K562 (cell line): ENCODE data around the gene IRF5. TPM values are rescaled to one million over a fixed set of nuclear protein-coding genes. Genes with fewer than 3 reads are reported as not detected.

Experiments
- ATAC-seq: fragments of 200-7000 bp; cut with Tn5 transposase; 3 replicates; pipeline ENCODE4 v1.9.1; 2020; ENCODE audit warnings: moderate library complexity
- BruUV-seq: library from RNA; stranded (reverse); fragments of 400-500 nt; replicated peaks from 2 replicates; lab custom pipeline; 2021; lab: Mats Ljungman, UMichigan
- CTCF ChIA-PET: fragments of 300-600 bp; formaldehyde crosslinking; extraction: SDS; loops from one replicate; lab custom pipeline; 2021; ENCODE audit warnings: low intra/inter-chr PET ratio; lab: Yijun Ruan, JAX
- POLR2A ChIA-PET: fragments of 300-600, 350-650 bp; sonication (Branson Sonifier 250); formaldehyde crosslinking; extraction: SDS; loops from one replicate; lab custom pipeline; 2021; ENCODE audit warnings: antibody characterized with exemption, inconsistent platforms; lab: Yijun Ruan, JAX
- DNase-seq, 4 experiments: peaks; one replicate each; pipeline versions ENCODE4 v3.0.0 to v3.0.0-alpha.2; 2011 to 2018; ENCODE audit warnings: low spot score in 3 of 4, mixed read lengths in 3 of 4; ENCODE audit errors: extremely low read depth in 1 of 4
- FAIRE-seq: peaks from 2 replicates; lab custom pipeline; 2011; peaks lifted over from hg19 to GRCh38; lab: Jason Lieb, UNC
- H2AFZ ChIP-seq: 2 replicates; pipeline ENCODE4 v1.6.0; 2011; ENCODE audit warnings: low read depth, low read length, control low read depth, inconsistent platforms
- H3K27ac ChIP-seq: fragments of 200-600 bp; 3 replicates; pipeline ENCODE4 v1.8.0; 2011; ENCODE audit warnings: low read depth, mild to moderate bottlenecking, control low read depth, inconsistent platforms, low read length, moderate library complexity, mixed read lengths; ENCODE audit errors: extremely low read depth
- H3K27me3 ChIP-seq, 2 experiments: fragments of 300-600 bp in 1 of 2; 2 replicates in 1 of 2; 3 replicates in 1 of 2; pipeline versions ENCODE4 v1.6.0 to v1.8.0; 2011; ENCODE audit warnings: inconsistent platforms in 2 of 2, low read length in 2 of 2, mild to moderate bottlenecking in 1 of 2, mixed read lengths in 1 of 2, moderate library complexity in 1 of 2; ENCODE audit not compliant: control insufficient read depth in 2 of 2, insufficient read depth in 2 of 2
- H3K36me3 ChIP-seq: fragments of 300-600 bp; 3 replicates; pipeline ENCODE4 v1.8.0; 2011; ENCODE audit warnings: mild to moderate bottlenecking, low read length, inconsistent platforms; ENCODE audit not compliant: control insufficient read depth, insufficient read depth
- H3K4me1 ChIP-seq, 2 experiments: fragments of 200-600 bp in 1 of 2; replicated peaks in 1 of 2; 2 replicates in 1 of 2; 3 replicates in 1 of 2; pipeline versions ENCODE4 v1.5.1 to v1.8.0; 2011; ENCODE audit warnings: inconsistent platforms in 2 of 2, low read length in 2 of 2, mild to moderate bottlenecking in 1 of 2, mixed read lengths in 1 of 2, moderate library complexity in 1 of 2; ENCODE audit not compliant: control insufficient read depth in 2 of 2, insufficient read depth in 2 of 2
- H3K4me2 ChIP-seq: 2 replicates; pipeline ENCODE4 v1.6.1; 2011; ENCODE audit warnings: low read length, control low read depth, inconsistent platforms, mixed read lengths; ENCODE audit not compliant: insufficient read depth
- H3K4me3 ChIP-seq: fragments of 200-600 bp; sonication (generic), shearing (Covaris generic); 2 replicates; pipeline ENCODE4 v1.5.1; 2016; ENCODE audit warnings: control low read depth, inconsistent platforms
- H3K79me2 ChIP-seq: fragments of 200-600 bp; 3 replicates; pipeline ENCODE4 v1.8.0; 2011; ENCODE audit warnings: low read length, inconsistent platforms; ENCODE audit not compliant: control insufficient read depth, insufficient read depth
- H3K9ac ChIP-seq, 2 experiments: 2 replicates each; pipeline versions ENCODE4 v1.6.0 to v1.6.1; 2011; ENCODE audit warnings: low read depth in 2 of 2, low read length in 2 of 2, control low read depth in 1 of 2, inconsistent platforms in 1 of 2, mild to moderate bottlenecking in 1 of 2, mixed read lengths in 1 of 2; ENCODE audit not compliant: insufficient read depth in 1 of 2
- H3K9me1 ChIP-seq: one replicate; pipeline ENCODE4 v1.6.0; 2011; ENCODE audit warnings: inconsistent platforms, mild to moderate bottlenecking, low read length, moderate library complexity; ENCODE audit not compliant: control insufficient read depth, insufficient read depth
- H3K9me3 ChIP-seq: replicated peaks from 2 replicates; pipeline ENCODE4 v1.5.1; 2011; ENCODE audit warnings: low read depth, low read length, inconsistent platforms; ENCODE audit not compliant: control insufficient read depth, insufficient read depth
- H4K20me1 ChIP-seq: replicated peaks from 2 replicates; pipeline ENCODE4 v1.6.1; 2011; ENCODE audit warnings: low read length, inconsistent platforms, mixed read lengths; ENCODE audit not compliant: control insufficient read depth, insufficient read depth
- ARID3B ChIP-seq: fragments of 250-450 bp; sonication (Bioruptor Pico); IDR thresholded peaks from 2 replicates; pipeline ENCODE4 v1.4.0; 2020; ENCODE audit warnings: borderline replicate concordance
- CLOCK ChIP-seq: fragments of 250-450 bp; sonication (Bioruptor Pico); IDR thresholded peaks from 2 replicates; pipeline ENCODE4 v1.4.0; 2020; ENCODE audit warnings: mild to moderate bottlenecking, moderate library complexity, borderline replicate concordance
- DPF2 ChIP-seq: fragments of 450-650 bp; IDR thresholded peaks from 2 replicates; pipeline ENCODE4 v1.6.1; 2016
- EZH2 ChIP-seq: IDR thresholded peaks from 2 replicates; pipeline ENCODE4 v1.6.1; 2012; ENCODE audit warnings: low read depth, mild to moderate bottlenecking, inconsistent platforms, low read length, borderline replicate concordance
- HES1 ChIP-seq: fragments of 450-650 bp; IDR thresholded peaks from 2 replicates; pipeline ENCODE4 v1.6.1; 2016; ENCODE audit warnings: low read depth, mild to moderate bottlenecking, moderate library complexity
- NCOA4 ChIP-seq: fragments of 450-650 bp; IDR thresholded peaks from 2 replicates; pipeline ENCODE4 v1.6.1; 2018; ENCODE audit warnings: mild to moderate bottlenecking; ENCODE audit not compliant: partially characterized antibody
- PKNOX1 ChIP-seq: fragments of 450-650 bp; IDR thresholded peaks from 2 replicates; pipeline ENCODE4 v1.6.1; 2016
- SUPT5H ChIP-seq: fragments of 450-650 bp; IDR thresholded peaks from 2 replicates; pipeline ENCODE4 v1.6.1; 2016
- ZNF609 ChIP-seq: sonication (generic); formaldehyde crosslinking; IDR thresholded peaks from 2 replicates; pipeline ENCODE4 v1.8.1; 2023; ENCODE audit warnings: missing genetic modification reagents, mild to moderate bottlenecking, borderline replicate concordance
- WGBS: fragments of 100-300 bp; shearing (Covaris generic); methylation state at CpG from one replicate; pipeline ENCODE4 v1.1.6; 2016; ENCODE audit warnings: low coverage, mixed read lengths; ENCODE audit not compliant: insufficient coverage; ENCODE audit errors: missing lambda C conversion rate; 5-methylcytosine and 5-hydroxymethylcytosine counted together
- in situ Hi-C: fragments of 300-500 bp; cut with MboI; formaldehyde crosslinking; loops from 4 replicates; pipeline ENCODE4 v1.15.0; 2018; ENCODE audit warnings: inconsistent platforms, mixed read lengths
- intact Hi-C: fragments of 100-400 bp; cut with micrococcal nuclease; formaldehyde crosslinking; loops from 2 replicates; pipeline ENCODE4 v1.14.2; 2022
- polyA plus RNA-seq, 8 experiments: library from polyadenylated mRNA; depleted of rRNA in 4 of 8; stranded (reverse) in 5 of 8; unstranded in 3 of 8; fragments of >200 nt; fragmentation: Nextera tagmentation in 2 of 8; fragmentation: Illumina TruSeq in 1 of 8; extraction: Ambion mirVana in 2 of 8; extraction: Trizol in 1 of 8; gene quantifications; 2 replicates each; pipeline versions ENCODE4 v1.2.1 to v1.2.3, GENCODE V29; 2011 to 2014; ENCODE audit warnings: inconsistent platforms in 1 of 8, missing spikeins in 1 of 8
- total RNA-seq, 7 experiments: library from RNA; depleted of rRNA in 6 of 7; stranded (reverse); fragments of >200 nt in 6 of 7; fragmentation: Illumina TruSeq in 2 of 7; extraction: Trizol in 2 of 7; gene quantifications; 2 replicates each; pipeline versions ENCODE4 v1.2.1 to v1.2.3, GENCODE V29; 2011 to 2021; ENCODE audit warnings: low replicate concordance in 1 of 7

The IRF5 gene
- total and polyA plus RNA-seq, 9 of the 15 experiments (the other 6 are each of a cell fraction or from before 2014, with no cell fraction given) = 0.04 TPM; not detected in 8

GRCh38 chr7:128914566-128915151 is 23.1 kb upstream of the IRF5 start:
- no peak for FAIRE-seq
- in situ Hi-C loops (loop anchor here (5.0 kb wide), 1 partner anchor 57 kb away; no protein-coding TSS in a partner anchor), intact Hi-C loops (no loop called here)
- POLR2A ChIA-PET = interaction anchor here (0.7 to 1.7 kb wide), 3 partner anchors 8 to 180 kb away, joined by 3 to 5 read pairs (median 3); partner anchors contain the start of gene CALU
- WGBS = 1% methylated on average over 10 of the region's 11 CpGs
- H3K4me1 ChIP-seq = peaks cover 0 to 35% of the 10 kb centered on the region in 2 experiments; a peak in 2 of 5 replicates
- H3K9me3 ChIP-seq = no peaks in the 10 kb centered on the region; the same call in 1 of the 2 replicates
- H3K4me2 ChIP-seq = no peak overlapping the region
- peaks cover 61 to 79% of the 10 kb centered on the region in 2 experiments for H3K27me3 ChIP-seq
- no peak overlapping the region for H3K9ac ChIP-seq
- BruUV-seq = no TSS peak
- no peaks in the 10 kb centered on the region for H3K9me1 ChIP-seq
- no peaks in the 10 kb centered on the region for H3K79me2 ChIP-seq
- no peak overlapping the region for H3K27ac ChIP-seq
- DNase-seq = no peak
- no peak overlapping the region for H3K4me3 ChIP-seq
- H4K20me1 ChIP-seq = peaks cover 11% of the 10 kb centered on the region; the same call in 1 of the 2 replicates
- CTCF ChIA-PET = no interaction called here
- H2AFZ ChIP-seq = no peak overlapping the region
- peak; percentile 16; the same call in 1 of the 3 replicates for ATAC-seq
- H3K36me3 ChIP-seq = no peaks in the 10 kb centered on the region
- TF ChIP-seq SUPT5H (no peak), DPF2 (no peak), CLOCK (CRISPR knock-in tag) (no peak), NCOA4 (no peak), ZNF609 (CRISPR knock-in tag) (no peak), HES1 (no peak), ARID3B (CRISPR knock-in tag) (no peak), EZH2 (peak; percentile 38; the same call in 1 of the 2 replicates), PKNOX1 (no peak)
